Fibroblast of villous mesenchyme (primary cell): Measurements from ENCODE around the gene FMNL2. TPM values are rescaled to one million over a fixed set of nuclear protein-coding genes. Genes with fewer than 3 reads are reported as not detected.

Experiments
- DNase-seq: peaks from one replicate; pipeline ENCODE4 v3.0.0-alpha.2; 2010; ENCODE audit warnings: low read depth
- H3K4me3 ChIP-seq: 2 replicates; pipeline ENCODE4 v1.5.1; 2011; ENCODE audit warnings: low read depth, mild to moderate bottlenecking, low read length
- total RNA-seq: library from RNA; depleted of rRNA; stranded (reverse); fragments of >200 nt; gene quantifications from 2 replicates; pipeline ENCODE4 v1.2.3, GENCODE V29; 2012
- TF ChIP-seq, protein P1 (sequence below): IDR thresholded peaks from 2 replicates; pipeline ENCODE4 v1.5.1; 2012; ENCODE audit warnings: low read depth, mild to moderate bottlenecking, low read length; ENCODE audit not compliant: insufficient read depth

Gene FMNL2
- total RNA-seq, 1 donor, result 17.3 TPM

DNA sequence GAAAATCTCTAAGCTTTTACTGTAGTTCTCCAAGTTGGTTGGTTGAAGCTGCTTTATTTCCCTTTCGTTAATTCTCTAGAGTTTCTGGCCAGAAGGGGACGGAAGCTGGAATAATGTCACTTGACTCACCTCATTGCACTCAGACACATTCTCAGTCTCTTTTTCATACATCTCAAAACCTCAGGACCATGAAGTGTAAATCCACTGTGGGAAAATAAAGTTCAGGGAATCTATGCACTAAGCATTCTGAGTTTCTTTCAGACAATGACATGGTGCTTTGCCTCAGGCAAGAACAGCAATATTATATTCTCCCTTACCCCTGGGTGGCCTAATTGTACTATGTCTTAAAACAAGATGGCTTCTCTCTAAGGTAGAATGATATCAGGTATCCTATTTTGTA, 214.4 kb downstream of the FMNL2 start:
- TF ChIP-seq, protein P1, sequence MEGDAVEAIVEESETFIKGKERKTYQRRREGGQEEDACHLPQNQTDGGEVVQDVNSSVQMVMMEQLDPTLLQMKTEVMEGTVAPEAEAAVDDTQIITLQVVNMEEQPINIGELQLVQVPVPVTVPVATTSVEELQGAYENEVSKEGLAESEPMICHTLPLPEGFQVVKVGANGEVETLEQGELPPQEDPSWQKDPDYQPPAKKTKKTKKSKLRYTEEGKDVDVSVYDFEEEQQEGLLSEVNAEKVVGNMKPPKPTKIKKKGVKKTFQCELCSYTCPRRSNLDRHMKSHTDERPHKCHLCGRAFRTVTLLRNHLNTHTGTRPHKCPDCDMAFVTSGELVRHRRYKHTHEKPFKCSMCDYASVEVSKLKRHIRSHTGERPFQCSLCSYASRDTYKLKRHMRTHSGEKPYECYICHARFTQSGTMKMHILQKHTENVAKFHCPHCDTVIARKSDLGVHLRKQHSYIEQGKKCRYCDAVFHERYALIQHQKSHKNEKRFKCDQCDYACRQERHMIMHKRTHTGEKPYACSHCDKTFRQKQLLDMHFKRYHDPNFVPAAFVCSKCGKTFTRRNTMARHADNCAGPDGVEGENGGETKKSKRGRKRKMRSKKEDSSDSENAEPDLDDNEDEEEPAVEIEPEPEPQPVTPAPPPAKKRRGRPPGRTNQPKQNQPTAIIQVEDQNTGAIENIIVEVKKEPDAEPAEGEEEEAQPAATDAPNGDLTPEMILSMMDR, result no peak
- no peak overlapping the region for H3K4me3 ChIP-seq
- no peak for DNase-seq

DNA sequence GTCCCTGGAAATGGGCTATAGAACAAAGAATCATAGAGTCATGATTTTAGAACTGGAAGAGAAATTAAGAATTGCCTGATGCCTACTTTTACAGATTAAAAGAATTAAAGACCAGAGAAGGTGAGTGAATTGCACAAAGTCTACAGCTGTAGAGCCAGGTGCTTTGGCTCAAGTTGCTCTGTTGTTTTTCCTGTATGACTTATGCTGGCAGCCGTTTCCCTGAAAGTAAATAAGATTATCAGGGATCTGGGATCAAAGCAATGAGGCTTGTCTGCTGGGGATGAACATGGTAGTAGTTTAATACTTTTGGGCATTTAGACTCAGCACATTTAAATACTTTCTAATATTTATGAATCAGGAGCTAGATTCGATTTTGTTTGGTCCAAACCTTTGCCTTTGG, 215.4 kb downstream of the FMNL2 start:
- DNase-seq, result peak; percentile 64
- TF ChIP-seq, protein P1, result no peak

DNA sequence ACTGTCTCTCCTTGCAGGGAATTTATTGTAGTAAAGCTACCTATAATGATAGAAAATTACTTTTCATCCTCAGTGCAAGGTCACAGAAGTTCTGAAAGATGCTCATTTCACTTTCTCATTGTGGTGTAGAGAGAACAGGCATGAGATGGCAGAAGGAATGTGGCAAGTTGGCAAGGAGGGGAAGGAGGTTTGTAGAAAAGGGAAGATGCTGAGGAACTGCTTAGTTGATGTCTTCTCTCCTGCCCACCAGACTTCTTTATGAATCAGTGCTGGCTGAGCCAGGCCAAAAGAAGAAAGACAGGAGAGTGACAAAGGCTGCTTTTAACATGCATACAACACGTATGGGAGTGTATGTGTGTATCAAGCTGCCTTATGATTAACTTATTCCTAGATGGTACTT, 217.9 kb downstream of the FMNL2 start:
- no peak for DNase-seq
- TF ChIP-seq, protein P1, result no peak

More for the DNA sequence above, 215.4 kb downstream of the FMNL2 start:
- no peak overlapping the region for H3K4me3 ChIP-seq

DNA sequence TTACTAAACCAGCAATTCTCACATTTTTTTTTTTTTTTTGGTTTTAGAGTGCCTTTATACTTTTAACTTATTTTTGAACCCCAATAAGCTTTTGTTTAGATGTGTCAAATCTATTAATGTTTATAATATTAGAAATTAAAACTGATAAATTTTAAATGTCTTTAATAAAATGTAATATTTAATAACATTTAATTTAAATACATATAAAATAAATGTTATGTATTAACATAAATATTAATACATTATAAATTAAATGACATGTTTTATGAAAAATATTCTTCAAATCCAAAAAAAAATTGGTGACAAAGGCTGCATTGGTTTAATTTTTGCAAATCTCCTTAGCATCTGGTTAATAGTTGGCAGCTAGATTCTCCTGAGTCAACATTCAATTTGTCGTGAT, 218.5 kb downstream of the FMNL2 start:
- H3K4me3 ChIP-seq, result no peak overlapping the region
- DNase-seq, result no peak
- TF ChIP-seq, protein P1, result no peak

More for the DNA sequence above, 217.9 kb downstream of the FMNL2 start:
- no peak overlapping the region for H3K4me3 ChIP-seq

DNA sequence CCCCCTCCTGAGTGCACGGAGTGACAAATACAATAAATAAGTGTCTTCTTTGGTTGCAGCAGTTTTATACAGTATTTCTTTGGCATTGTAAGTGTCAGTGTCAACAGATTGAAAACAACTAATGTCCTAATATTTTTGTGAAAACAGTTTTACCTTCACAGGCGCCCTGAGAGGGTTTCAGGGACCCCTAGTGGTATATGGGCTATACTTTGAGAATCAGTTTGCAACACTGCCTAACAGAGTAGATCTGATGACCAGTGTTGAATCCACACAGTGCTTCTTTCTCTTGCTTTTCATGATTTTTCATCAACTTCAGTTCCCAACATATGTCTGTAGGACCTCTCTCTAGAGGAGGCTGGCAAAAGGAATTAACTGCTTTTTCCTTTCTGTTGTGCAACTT, 220.1 kb downstream of the FMNL2 start:
- TF ChIP-seq, protein P1, result peak; percentile 47
- DNase-seq, result no peak
- no peak overlapping the region for H3K4me3 ChIP-seq

DNA sequence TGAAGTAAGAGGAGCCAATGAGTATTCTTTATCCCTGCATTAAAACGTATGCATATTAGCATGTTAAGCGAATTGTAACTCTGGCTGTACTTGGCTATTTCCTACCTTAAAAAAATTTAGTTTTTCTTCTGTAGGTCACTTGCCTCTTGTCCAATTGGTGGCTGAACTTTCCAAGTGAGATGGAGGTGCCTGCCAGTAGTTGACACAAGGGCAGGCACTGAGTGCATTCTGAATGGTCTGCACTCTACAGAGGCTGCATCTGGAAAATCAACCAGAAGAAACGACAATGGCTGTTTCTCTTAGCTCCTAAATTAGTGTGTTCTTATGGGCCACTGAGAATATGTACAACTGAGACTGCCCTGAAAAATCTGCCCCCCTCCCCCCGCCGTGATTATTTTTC, 221.5 kb downstream of the FMNL2 start:
- TF ChIP-seq, protein P1, result no peak
- H3K4me3 ChIP-seq, result no peak overlapping the region
- no peak for DNase-seq

DNA sequence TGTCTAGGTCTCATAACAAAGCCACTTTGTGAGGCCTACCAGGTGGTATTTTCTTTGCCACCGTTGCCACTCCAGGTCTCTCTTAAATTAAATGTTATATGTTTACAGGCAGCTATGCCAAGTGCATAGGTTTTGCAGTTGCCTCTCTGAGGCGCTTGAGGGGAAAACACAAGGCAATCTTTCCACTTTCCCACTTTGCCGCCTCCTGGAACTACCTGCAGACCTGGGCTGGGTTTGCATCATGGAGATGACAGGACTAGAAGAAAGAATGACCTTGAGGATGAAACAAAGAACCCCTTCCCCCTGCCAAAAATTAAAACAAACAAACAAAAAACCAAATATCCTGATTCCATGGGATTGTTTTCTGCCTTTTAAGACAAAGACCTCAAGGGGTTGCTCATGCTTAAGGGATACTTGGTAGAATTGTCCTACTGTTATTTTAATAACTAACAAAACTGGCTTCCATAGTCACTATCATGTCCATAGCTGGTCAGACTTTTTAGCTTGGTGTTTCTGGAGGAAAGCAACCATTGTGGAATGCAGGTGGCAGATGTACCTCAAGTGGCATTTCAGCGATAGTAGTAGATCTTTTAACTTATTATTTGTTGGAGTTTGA, 222.4 kb downstream of the FMNL2 start:
- H3K4me3 ChIP-seq, result no peak overlapping the region
- no peak for DNase-seq
- TF ChIP-seq, protein P1, result no peak
